ENCODE data around the gene DUSP22. TPM values are rescaled to one million over a fixed set of nuclear protein-coding genes. Genes with fewer than 3 reads are reported as not detected.

DUSP22 gene
- total RNA-seq, 1 experiment from 2014 or later: 25.0 TPM

- H2BK12ac ChIP-seq (ENCODE audit: insufficient read length, low read depth, low read length): no peak overlapping the region
- H3K4me1 ChIP-seq (ENCODE audit: insufficient read depth, low read length): no peaks in the 10 kb centered on the region
- no peaks in the 10 kb centered on the region for H3K23me2 ChIP-seq (ENCODE audit: insufficient read length, low read depth, low read length, poor library complexity, severe bottlenecking)
- H3K27ac ChIP-seq (ENCODE audit: insufficient read length, low read depth, low read length): no peak overlapping the region
- no peak overlapping the region for H4K91ac ChIP-seq (ENCODE audit: insufficient read length, low read depth, low read length)
- H3K23ac ChIP-seq (ENCODE audit: insufficient read length, low read depth, low read length): no peak overlapping the region
- no peak overlapping the region for H3K18ac ChIP-seq (ENCODE audit: insufficient read length, low read depth, low read length)
- Mint-ChIP-seq H3K27ac (no peak overlapping the region; a peak in 1 of 7 replicates), H3K4me1 (no peaks in the 10 kb centered on the region), H3K27me3 (ENCODE audit: low read depth) (peaks cover 2% of the 10 kb centered on the region), H3K9me3 (peaks cover 91 to 97% of the 10 kb centered on the region in 2 experiments), H3K36me3 (ENCODE audit: insufficient read depth in 1 of 3, low read depth in 3 of 3) (peaks cover 18 to 57% (median 24%) of the 10 kb centered on the region in 3 experiments), H3K4me3 (no peak overlapping the region)
- no peak for DNase-seq
- no peak overlapping the region for H3T11ph ChIP-seq (ENCODE audit: low read length)
- H2BK15ac ChIP-seq (ENCODE audit: low read depth, low read length): no peak overlapping the region
- H4K8ac ChIP-seq (replicated peaks; ENCODE audit: insufficient read length, low read depth, low read length): no peak overlapping the region
- H4K5ac ChIP-seq (ENCODE audit: insufficient read length, low read depth, low read length): no peak overlapping the region
- H3K27me3 ChIP-seq (ENCODE audit: insufficient read depth, low read length): no peaks in the 10 kb centered on the region
- H3K9me3 ChIP-seq (ENCODE audit: control insufficient read depth, low read depth, low read length): peaks cover 89% of the 10 kb centered on the region
- no peaks in the 10 kb centered on the region for H3K79me2 ChIP-seq (ENCODE audit: insufficient read depth, low read length)
- H3K56ac ChIP-seq (ENCODE audit: insufficient read length, low read depth, low read length): no peak overlapping the region
- no peak overlapping the region for H3K9ac ChIP-seq (ENCODE audit: extremely low read depth, insufficient read length, low read length)
- H4K20me1 ChIP-seq (ENCODE audit: control insufficient read depth, insufficient read depth, insufficient read length): no peaks in the 10 kb centered on the region
- no peak overlapping the region for H2BK5ac ChIP-seq (ENCODE audit: insufficient read length, low read length)
- no peak overlapping the region for H3K4me2 ChIP-seq (ENCODE audit: insufficient read depth, insufficient read length, low read length)
- H3K79me1 ChIP-seq (ENCODE audit: insufficient read depth, low read depth, low read length, poor library complexity, severe bottlenecking): no peaks in the 10 kb centered on the region
- TF ChIP-seq CTCF (conservative IDR thresholded peaks at IDR 0.05): no peak
- no peak overlapping the region for H2AFZ ChIP-seq (ENCODE audit: low read length)
- no CpG with 5 or more reads among the region's 17 CpGs for WGBS (ENCODE audit: extremely low coverage, insufficient read length, low lambda C conversion rate)
- no peak overlapping the region for H3K4ac ChIP-seq (ENCODE audit: low read depth, low read length)
- no peak overlapping the region for H3K14ac ChIP-seq (ENCODE audit: insufficient read depth, low read length)
- no peak overlapping the region for H2AK5ac ChIP-seq (ENCODE audit: insufficient read length, low read length)
- no peak overlapping the region for H2BK20ac ChIP-seq (ENCODE audit: low read depth, low read length, poor library complexity, severe bottlenecking)
- H2BK120ac ChIP-seq (ENCODE audit: low read depth, low read length, poor library complexity, severe bottlenecking): no peak overlapping the region
Observed at GRCh38 chr6:345747-346385, 53.6 kb downstream of the DUSP22 start.

Measured in H9 (cell line).